Body of pancreas (tissue), 4 donors: ENCODE results near the gene CD34. TPM values are rescaled to one million over a fixed set of nuclear protein-coding genes. Genes with fewer than 3 reads are reported as not detected.
A peak's percentile ranks its signal among the peaks of the same experiment; 100 is the strongest.

Source experiments
- ATAC-seq: fragments of 150-250 bp; one replicate; pipeline ENCODE4 v1.9.1; 2016
- DNase-seq, 4 donors: peaks; one replicate each; pipeline ENCODE4 v3.0.0-alpha.2; 2019
- H3K27ac ChIP-seq, 4 donors: fragments of 200-600 bp; sonication (generic); 1 replicate in 3 of 4; 2 replicates in 1 of 4; pipeline versions ENCODE4 v1.5.1 to v1.6.1; 2016 to 2019; ENCODE audit warnings: mild to moderate bottlenecking in 1 of 4, mixed read lengths in 1 of 4, moderate library complexity in 1 of 4
- H3K27me3 ChIP-seq, 2 donors: fragments of 200-600 bp; sonication (generic); one replicate each; pipeline ENCODE4 v1.6.0; 2016; ENCODE audit warnings: mild to moderate bottlenecking in 1 of 2
- H3K36me3 ChIP-seq, 2 donors: fragments of 200-600 bp; sonication (generic); replicated peaks in 1 of 2; 2 replicates each; pipeline ENCODE4 v1.5.1; 2016; ENCODE audit warnings: low read depth in 2 of 2; ENCODE audit not compliant: insufficient read depth in 1 of 2
- H3K4me1 ChIP-seq: fragments of 200-600 bp; sonication (generic); one replicate; pipeline ENCODE4 v1.6.0; 2016
- H3K4me3 ChIP-seq, 2 donors: fragments of 200-600 bp; sonication (generic); 1 replicate in 1 of 2; 2 replicates in 1 of 2; pipeline ENCODE4 v1.5.1; 2016 to 2019
- H3K9me3 ChIP-seq, 3 donors: fragments of 200-600 bp; sonication (generic); 1 replicate in 2 of 3; 2 replicates in 1 of 3; pipeline ENCODE4 v1.5.1; 2016
- CTCF ChIP-seq, 7 experiments: fragments of 450-650 bp in 4 of 7; fragments of 200-600 bp in 3 of 7; sonication (generic) in 3 of 7; IDR thresholded peaks; one replicate each; pipeline ENCODE4 v1.5.1; 2016 to 2019; ENCODE audit warnings: antibody characterized with exemption in 7 of 7
- POLR2A ChIP-seq, 3 donors: fragments of 450-650 bp; IDR thresholded peaks; one replicate each; pipeline ENCODE4 v1.6.1; 2016; ENCODE audit warnings: antibody characterized with exemption in 3 of 3, mild to moderate bottlenecking in 2 of 3
- WGBS, 2 donors: methylation state at CpG; one replicate each; pipeline ENCODE4 v1.1.5; 2017; 5-methylcytosine and 5-hydroxymethylcytosine counted together
- intact Hi-C: fragments of 100-400 bp; cut with DNase I; formaldehyde crosslinking; loops from one replicate; pipeline ENCODE4 v1.15.1; 2023
- total RNA-seq, 2 donors: library from RNA; depleted of rRNA; stranded (reverse); fragments of >200 nt; gene quantifications; one replicate each; pipeline ENCODE4 v1.1.0, GENCODE V29; 2016

CD34 gene
- total RNA-seq, 2 donors from 2014 or later, result 11.5 to 14.8 TPM

GRCh38 chr1:207898260-207898659, 12.7 kb downstream of the CD34 start:
- 67 to 83% methylated on average over 2 of the region's 2 CpGs for WGBS, 2 donors
- intact Hi-C loops, result no loop called here
- no peak overlapping the region for H3K27ac ChIP-seq

GRCh38 chr1:207897188-207897587, 13.7 kb downstream of the CD34 start:
- intact Hi-C loops, result no loop called here
- no peak for DNase-seq
- Histone ChIP-seq H3K36me3 (no peaks in the 10 kb centered on the region), H3K4me3 (no peak overlapping the region), H3K9me3 (no peaks in the 10 kb centered on the region), H3K27me3 (no peaks in the 10 kb centered on the region), H3K4me1 (no peaks in the 10 kb centered on the region), H3K27ac (no peak overlapping the region)
- WGBS, 2 donors, result 20 to 27% methylated on average over 2 of the region's 2 CpGs
- no peak for ATAC-seq
- no peak for TF ChIP-seq POLR2A (IDR thresholded peaks at IDR 0.05)
- peak in 6 of 7 experiments; percentile 6 to 30 (median 24) for TF ChIP-seq CTCF (IDR thresholded peaks at IDR 0.05)

More at GRCh38 chr1:207898260-207898659, 12.7 kb downstream of the CD34 start:
- Histone ChIP-seq H3K27me3 (no peaks in the 10 kb centered on the region), H3K9me3 (no peaks in the 10 kb centered on the region), H3K4me1 (no peaks in the 10 kb centered on the region), H3K36me3 (no peaks in the 10 kb centered on the region), H3K4me3 (no peak overlapping the region)
- DNase-seq (no peak), ATAC-seq (no peak)
- TF ChIP-seq POLR2A (IDR thresholded peaks at IDR 0.05) (no peak), CTCF (IDR thresholded peaks at IDR 0.05) (no peak)

- ATAC-seq (no peak), DNase-seq (no peak)
- H3K36me3 ChIP-seq, result no peaks in the 10 kb centered on the region
- H3K27me3 ChIP-seq, result no peaks in the 10 kb centered on the region
- H3K27ac ChIP-seq, result no peak overlapping the region
- no peaks in the 10 kb centered on the region for H3K9me3 ChIP-seq
- TF ChIP-seq POLR2A (IDR thresholded peaks at IDR 0.05), result no peak
- TF ChIP-seq CTCF (IDR thresholded peaks at IDR 0.05), result no peak
- no peaks in the 10 kb centered on the region for H3K4me1 ChIP-seq
- intact Hi-C loops, result no loop called here
- no peak overlapping the region for H3K4me3 ChIP-seq
Observed at GRCh38 chr1:207896547-207896946, 14.4 kb downstream of the CD34 start.

GRCh38 chr1:207894704-207895103, 16.2 kb downstream of the CD34 start:
- intact Hi-C loops, result no loop called here

More at GRCh38 chr1:207894704-207895103, 16.2 kb downstream of the CD34 start:
- 91 to 98% methylated on average over 2 of the region's 2 CpGs for WGBS, 2 donors
- ATAC-seq (no peak), DNase-seq (no peak)
- Histone ChIP-seq H3K27ac (no peak overlapping the region), H3K9me3 (no peaks in the 10 kb centered on the region), H3K4me3 (no peak overlapping the region), H3K36me3 (no peaks in the 10 kb centered on the region), H3K27me3 (no peaks in the 10 kb centered on the region), H3K4me1 (peaks cover 15% of the 10 kb centered on the region)
- TF ChIP-seq POLR2A (IDR thresholded peaks at IDR 0.05), result no peak
- TF ChIP-seq CTCF (IDR thresholded peaks at IDR 0.05), result no peak
